ENCODE results near the gene NSG1. TPM values are rescaled to one million over a fixed set of nuclear protein-coding genes. Genes with fewer than 3 reads are reported as not detected.

The NSG1 gene
- total RNA-seq, 2 experiments from 2014 or later, result 15.8 to 17.8 TPM

DNA sequence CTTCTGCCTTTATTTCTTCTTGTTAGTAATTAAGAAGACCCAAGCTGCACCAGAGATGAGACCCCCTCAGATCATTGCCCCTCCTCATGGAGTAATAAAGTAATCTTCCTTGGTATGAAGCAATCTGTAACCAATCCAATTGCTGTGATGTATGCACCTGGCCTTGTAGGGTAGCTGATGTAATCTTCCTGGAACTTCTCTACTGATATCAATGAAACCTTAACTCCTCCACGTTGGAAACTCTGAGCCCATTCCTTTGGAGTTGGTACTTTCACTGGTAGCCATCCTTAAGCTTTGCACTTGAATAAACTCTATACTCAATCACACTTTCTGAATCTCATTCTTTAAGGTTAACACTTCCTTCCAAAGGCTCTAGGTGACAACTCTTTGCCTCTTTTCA, 31.6 kb upstream of the NSG1 start:
- ATAC-seq, result no peak
- Mint-ChIP-seq H3K27ac (no peak overlapping the region), H3K4me3 (no peak overlapping the region), H3K27me3 (ENCODE audit: low read depth) (no peaks in the 10 kb centered on the region), H3K36me3 (ENCODE audit: low read depth) (peaks cover 9% of the 10 kb centered on the region), H3K9me3 (ENCODE audit: insufficient read depth) (peaks cover 11% of the 10 kb centered on the region), H3K4me1 (ENCODE audit: low read depth) (no peaks in the 10 kb centered on the region)
- POLR2A ChIA-PET, result no interaction called here
- DNase-seq, result no peak
- CTCF ChIA-PET, result no interaction called here

- CTCF ChIA-PET, result no interaction called here
These were observed 30.5 kb upstream of the NSG1 start for GRCh38 chr4:4356106-4357041.

GRCh38 chr4:4358093-4358854, 28.6 kb upstream of the NSG1 start:
- ATAC-seq (no peak), DNase-seq (no peak)
- CTCF ChIA-PET, result interaction anchor here (0.8 to 1.0 kb wide), 4 partner anchors 9 to 98 kb away, joined by 3 to 4 read pairs (median 3); no protein-coding TSS in a partner anchor
- no peak overlapping the region for H3K4me3 Mint-ChIP-seq
- POLR2A ChIA-PET, result no interaction called here
- H3K9me3 Mint-ChIP-seq (ENCODE audit: insufficient read depth), result peaks cover 1% of the 10 kb centered on the region
- H3K36me3 Mint-ChIP-seq (ENCODE audit: low read depth), result peaks cover 1% of the 10 kb centered on the region
- no peaks in the 10 kb centered on the region for H3K27me3 Mint-ChIP-seq (ENCODE audit: low read depth)
- peaks cover 4% of the 10 kb centered on the region for H3K4me1 Mint-ChIP-seq (ENCODE audit: low read depth)
- H3K27ac Mint-ChIP-seq, result no peak overlapping the region

More at GRCh38 chr4:4356106-4357041, 30.5 kb upstream of the NSG1 start:
- Mint-ChIP-seq H3K36me3 (ENCODE audit: low read depth) (peaks cover 5% of the 10 kb centered on the region), H3K4me3 (no peak overlapping the region), H3K4me1 (ENCODE audit: low read depth) (no peaks in the 10 kb centered on the region), H3K27me3 (ENCODE audit: low read depth) (no peaks in the 10 kb centered on the region), H3K9me3 (ENCODE audit: insufficient read depth) (peaks cover 7% of the 10 kb centered on the region), H3K27ac (no peak overlapping the region)
- POLR2A ChIA-PET, result no interaction called here
- DNase-seq, result no peak
- ATAC-seq, result no peak

DNA sequence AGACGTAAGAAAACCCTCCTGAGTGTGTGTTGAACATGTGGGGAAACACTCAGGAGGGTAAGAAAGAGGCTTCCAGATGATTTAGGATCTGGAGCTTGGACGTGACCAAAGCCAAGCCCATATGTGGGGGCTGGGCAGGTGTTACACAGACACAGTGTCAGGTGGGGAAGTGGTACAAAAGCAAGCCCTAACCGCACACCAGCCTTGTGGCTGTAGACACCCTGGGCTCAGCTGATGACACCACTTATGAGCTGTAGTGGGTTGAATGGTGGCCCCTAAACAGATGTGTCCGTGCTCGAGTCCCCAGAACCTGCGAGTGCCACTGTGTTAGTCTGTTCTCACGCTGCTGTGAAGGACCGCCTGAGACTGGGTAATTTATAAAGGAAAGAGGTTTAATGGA, 25.0 kb upstream of the NSG1 start:
- Mint-ChIP-seq H3K27me3 (ENCODE audit: low read depth) (no peaks in the 10 kb centered on the region), H3K9me3 (ENCODE audit: insufficient read depth) (peaks cover 8% of the 10 kb centered on the region), H3K4me3 (no peak overlapping the region), H3K4me1 (ENCODE audit: low read depth) (peaks cover 4% of the 10 kb centered on the region), H3K36me3 (ENCODE audit: low read depth) (no peaks in the 10 kb centered on the region), H3K27ac (no peak overlapping the region)
- DNase-seq (no peak), ATAC-seq (no peak)
- CTCF ChIA-PET, result interaction anchor here (1.3 kb wide), 1 partner anchor 21 kb away, joined by 3 read pairs; no protein-coding TSS in a partner anchor
- POLR2A ChIA-PET, result no interaction called here

- no peak for ATAC-seq
- H3K4me1 Mint-ChIP-seq (ENCODE audit: low read depth), result peaks cover 4% of the 10 kb centered on the region
- no peak overlapping the region for H3K27ac Mint-ChIP-seq
- ChIA-PET POLR2A (no interaction called here), CTCF (interaction anchor here (1.3 kb wide), 1 partner anchor 19 kb away, joined by 3 read pairs; no protein-coding TSS in a partner anchor)
- no peaks in the 10 kb centered on the region for H3K27me3 Mint-ChIP-seq (ENCODE audit: low read depth)
- DNase-seq, result no peak
- H3K36me3 Mint-ChIP-seq (ENCODE audit: low read depth), result no peaks in the 10 kb centered on the region
- no peak overlapping the region for H3K4me3 Mint-ChIP-seq
- peaks cover 12% of the 10 kb centered on the region for H3K9me3 Mint-ChIP-seq (ENCODE audit: insufficient read depth)
These were observed 23.8 kb upstream of the NSG1 start for GRCh38 chr4:4362991-4363697.

DNA sequence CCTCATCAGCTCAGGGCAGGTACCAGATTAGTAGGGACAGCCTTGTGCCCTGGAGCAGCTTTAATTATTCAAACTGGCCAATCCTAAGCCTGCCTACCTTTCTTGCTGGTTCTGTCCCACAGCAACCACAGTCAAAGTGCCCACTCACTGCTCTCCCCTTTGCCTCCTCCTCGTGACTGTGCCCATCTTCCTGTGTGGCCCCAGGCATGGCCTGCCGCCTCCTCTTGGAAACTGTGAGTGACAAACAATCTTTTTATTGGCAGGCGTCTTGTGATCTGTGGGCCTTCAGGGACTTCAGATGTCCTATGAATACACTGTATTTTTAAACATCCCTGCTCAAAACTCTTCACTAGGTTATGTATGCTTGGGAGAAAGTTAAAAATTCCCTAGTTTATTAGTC, 22.8 kb upstream of the NSG1 start:
- CTCF ChIA-PET, result no interaction called here
- H3K4me3 Mint-ChIP-seq, result no peak overlapping the region
- peaks cover 12% of the 10 kb centered on the region for H3K9me3 Mint-ChIP-seq (ENCODE audit: insufficient read depth)
- ATAC-seq (no peak), DNase-seq (no peak)
- no peaks in the 10 kb centered on the region for H3K27me3 Mint-ChIP-seq (ENCODE audit: low read depth)
- H3K36me3 Mint-ChIP-seq (ENCODE audit: low read depth), result no peaks in the 10 kb centered on the region
- POLR2A ChIA-PET, result no interaction called here
- peaks cover 4% of the 10 kb centered on the region for H3K4me1 Mint-ChIP-seq (ENCODE audit: low read depth)
- no peak overlapping the region for H3K27ac Mint-ChIP-seq

GRCh38 chr4:4364486-4365208, 22.3 kb upstream of the NSG1 start:
- no peak for ATAC-seq
- Mint-ChIP-seq H3K4me1 (ENCODE audit: low read depth) (peaks cover 4% of the 10 kb centered on the region), H3K27me3 (ENCODE audit: low read depth) (no peaks in the 10 kb centered on the region), H3K9me3 (ENCODE audit: insufficient read depth) (peaks cover 12% of the 10 kb centered on the region), H3K27ac (no peak overlapping the region), H3K4me3 (no peak overlapping the region), H3K36me3 (ENCODE audit: low read depth) (no peaks in the 10 kb centered on the region)
- CTCF ChIA-PET, result no interaction called here
- DNase-seq, result no peak
- POLR2A ChIA-PET, result no interaction called here

DNA sequence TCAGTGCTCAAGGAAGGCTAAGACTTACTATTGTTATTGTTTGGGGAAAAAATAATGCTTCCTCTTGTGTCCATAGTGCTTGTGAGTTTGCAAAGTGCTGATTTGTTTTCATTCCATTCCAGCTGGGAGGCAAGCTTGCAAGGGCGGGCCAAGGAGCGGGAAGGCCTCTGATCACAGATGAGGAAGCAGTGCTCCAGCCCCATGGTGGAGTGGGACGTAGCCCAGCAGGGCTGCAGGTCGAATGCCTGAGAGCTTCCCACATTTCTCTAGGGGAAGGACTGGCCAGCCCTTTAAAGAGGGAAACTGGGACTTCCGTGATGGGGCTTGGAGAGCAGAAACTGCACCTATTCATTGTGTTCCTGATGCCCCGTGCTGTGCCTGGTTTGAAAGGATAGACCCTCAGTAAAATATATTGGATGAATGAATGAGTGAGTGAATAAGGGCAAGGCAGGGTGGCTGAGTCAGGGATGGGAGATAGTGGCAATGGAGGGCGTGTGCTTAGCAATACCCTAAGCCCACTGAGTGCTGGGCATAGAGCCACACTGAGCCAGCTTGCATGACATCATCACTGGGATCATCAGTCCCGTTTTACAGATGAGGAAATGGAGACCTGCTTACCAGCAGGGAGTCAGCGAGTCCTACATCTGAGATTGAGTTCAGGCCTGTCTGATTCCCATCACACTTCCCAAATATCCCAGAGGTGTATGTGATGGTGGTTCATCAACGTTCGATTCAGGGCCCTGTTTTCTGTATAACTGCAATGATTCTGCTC, 17.9 kb upstream of the NSG1 start:
- Mint-ChIP-seq H3K4me3 (no peak overlapping the region), H3K9me3 (ENCODE audit: insufficient read depth) (peaks cover 12% of the 10 kb centered on the region), H3K36me3 (ENCODE audit: low read depth) (no peaks in the 10 kb centered on the region), H3K4me1 (ENCODE audit: low read depth) (no peaks in the 10 kb centered on the region), H3K27me3 (ENCODE audit: low read depth) (no peaks in the 10 kb centered on the region), H3K27ac (no peak overlapping the region)
- ChIA-PET CTCF (no interaction called here), POLR2A (no interaction called here)
- no peak for DNase-seq
- no peak for ATAC-seq

DNA sequence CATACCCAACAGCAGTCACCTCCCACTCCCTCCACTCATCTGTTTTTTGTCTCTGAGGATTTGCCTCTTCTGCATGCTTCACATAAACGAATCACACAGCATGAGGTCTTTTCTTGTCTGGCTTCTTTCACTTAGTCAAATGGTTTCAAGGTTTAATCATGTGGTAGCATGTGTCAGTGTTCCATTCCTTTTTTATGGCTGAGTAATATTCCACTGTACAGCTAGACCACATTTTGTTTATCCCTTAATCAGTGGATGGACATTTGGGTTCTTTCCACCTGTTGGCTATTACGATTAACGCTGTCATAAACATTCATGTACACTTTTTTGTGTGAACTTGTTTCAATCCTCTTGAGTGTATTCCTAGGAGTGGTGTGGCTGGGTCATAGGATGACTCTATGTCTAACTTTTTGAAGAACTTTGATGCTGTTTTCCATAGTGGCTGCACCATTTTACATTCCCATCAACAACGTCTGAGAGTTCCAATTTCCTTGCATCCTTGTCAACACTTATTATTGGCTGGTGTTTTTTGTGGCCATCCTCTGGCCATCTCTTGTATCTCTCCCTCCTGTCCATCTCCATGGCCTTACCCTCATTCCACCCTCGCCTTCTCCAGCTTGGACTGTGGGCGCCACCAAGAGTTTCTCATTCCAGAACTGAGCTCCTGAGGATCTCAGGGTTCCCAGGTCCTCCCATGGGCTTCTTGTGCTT, 12.4 kb upstream of the NSG1 start:
- H3K36me3 Mint-ChIP-seq (ENCODE audit: low read depth), result no peaks in the 10 kb centered on the region
- H3K27me3 Mint-ChIP-seq (ENCODE audit: low read depth), result peaks cover 2% of the 10 kb centered on the region
- H3K4me3 Mint-ChIP-seq, result no peak overlapping the region
- no peaks in the 10 kb centered on the region for H3K9me3 Mint-ChIP-seq (ENCODE audit: insufficient read depth)
- DNase-seq (no peak), ATAC-seq (no peak)
- H3K27ac Mint-ChIP-seq, result no peak overlapping the region
- CTCF ChIA-PET, result no interaction called here
- POLR2A ChIA-PET, result no interaction called here
- no peaks in the 10 kb centered on the region for H3K4me1 Mint-ChIP-seq (ENCODE audit: low read depth)

DNA sequence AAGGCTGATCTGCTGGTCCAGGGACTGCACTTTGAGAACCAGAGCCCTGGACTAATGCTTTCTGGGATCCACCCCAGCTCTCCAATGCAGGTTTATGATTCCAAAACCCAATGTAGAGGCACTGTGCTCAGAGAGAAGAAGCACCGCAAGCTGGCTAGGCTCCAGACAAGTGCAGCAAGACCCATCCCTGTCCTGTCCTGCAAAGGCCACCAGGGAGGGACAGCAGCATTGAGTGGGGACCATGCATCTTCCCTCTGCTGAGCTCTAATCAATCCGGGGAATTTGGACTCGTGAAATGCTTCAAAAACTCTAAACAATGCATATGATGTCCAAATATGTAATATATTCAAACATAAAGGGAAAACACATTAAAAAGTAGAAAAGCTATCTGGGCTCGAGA, 10.8 kb upstream of the NSG1 start:
- ChIA-PET POLR2A (no interaction called here), CTCF (interaction anchor here (1.5 kb wide), 1 partner anchor 8 kb away, joined by 7 read pairs; no protein-coding TSS in a partner anchor)
- no peak for DNase-seq
- no peak for ATAC-seq
- Mint-ChIP-seq H3K27me3 (ENCODE audit: low read depth) (peaks cover 4% of the 10 kb centered on the region), H3K36me3 (ENCODE audit: low read depth) (no peaks in the 10 kb centered on the region), H3K9me3 (ENCODE audit: insufficient read depth) (no peaks in the 10 kb centered on the region), H3K27ac (no peak overlapping the region), H3K4me3 (no peak overlapping the region), H3K4me1 (ENCODE audit: low read depth) (no peaks in the 10 kb centered on the region)

All from activated CD8-positive, alpha-beta T cell treated with anti-CD3 and anti-CD28 coated beads, Interleukin-2, amount 10 ng/mL, durations not matched to agents 7 days and 5 days (primary cell).